ENCODE measurements around the gene DDX17. TPM values are rescaled to one million over a fixed set of nuclear protein-coding genes. Genes with fewer than 3 reads are reported as not detected.

The DDX17 gene
- 837 TPM for total RNA-seq

DNA sequence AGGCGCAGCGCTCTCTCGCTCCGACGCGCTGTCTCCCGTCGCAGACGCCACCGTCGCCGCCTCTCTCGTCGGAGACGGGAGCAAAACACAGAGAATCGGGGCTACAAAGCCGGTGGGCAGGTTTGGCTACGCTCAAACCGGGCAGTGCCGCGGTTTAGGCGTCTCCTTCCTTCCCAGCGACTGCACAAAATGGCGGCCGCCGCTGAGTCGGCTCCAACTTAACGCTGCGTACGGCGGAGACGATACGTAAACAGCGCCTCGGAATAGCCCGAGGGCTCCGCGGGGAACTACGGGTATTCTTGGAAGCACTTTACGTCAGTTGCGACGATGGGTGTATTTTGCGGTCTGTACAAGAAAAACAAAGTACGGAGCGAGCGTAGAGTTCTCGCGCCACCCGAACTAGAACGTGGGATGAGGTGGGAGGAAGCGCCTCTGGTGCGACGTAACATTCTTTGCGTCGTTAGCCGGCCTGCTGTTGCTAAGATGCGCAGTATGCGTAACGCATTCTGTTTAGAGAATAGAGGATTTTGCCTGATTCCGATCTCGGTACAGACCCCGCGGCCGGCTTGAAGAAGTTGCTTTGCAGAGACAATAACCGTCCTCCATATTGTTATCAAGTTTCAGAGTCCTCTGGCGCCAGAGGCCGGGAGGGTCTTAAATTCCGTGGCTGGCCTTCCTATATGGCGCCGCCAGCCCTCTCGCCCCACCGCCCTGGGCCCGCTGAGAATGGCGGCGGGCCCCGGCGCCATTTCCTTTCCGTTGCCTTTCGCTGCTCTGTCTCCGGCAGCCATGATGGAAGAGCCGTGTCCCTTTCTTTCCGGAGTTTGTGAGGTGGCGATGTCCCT, at the start of gene DDX17:
TSS of gene DDX17 (minus strand) at position 194 of the 845 bp plus-strand sequence.
- H3K27ac ChIP-seq: peak within 1 kb of the TSS; percentile 100
- no peaks in the 10 kb centered on the region for H3K27me3 ChIP-seq
- H3K9me3 ChIP-seq: no peaks in the 10 kb centered on the region
- peaks cover 4 to 13% of the 10 kb centered on the region in 2 donors for H3K36me3 ChIP-seq
- peak within 1 kb of the TSS; percentile 77 to 96 for H3K4me3 ChIP-seq
- DNase-seq (ENCODE audit: low spot score in 2 of 2): peak; percentile 77 to 97
- H3K4me1 ChIP-seq: peaks cover 3 to 26% of the 10 kb centered on the region in 2 donors
- TF ChIP-seq, protein P1, sequence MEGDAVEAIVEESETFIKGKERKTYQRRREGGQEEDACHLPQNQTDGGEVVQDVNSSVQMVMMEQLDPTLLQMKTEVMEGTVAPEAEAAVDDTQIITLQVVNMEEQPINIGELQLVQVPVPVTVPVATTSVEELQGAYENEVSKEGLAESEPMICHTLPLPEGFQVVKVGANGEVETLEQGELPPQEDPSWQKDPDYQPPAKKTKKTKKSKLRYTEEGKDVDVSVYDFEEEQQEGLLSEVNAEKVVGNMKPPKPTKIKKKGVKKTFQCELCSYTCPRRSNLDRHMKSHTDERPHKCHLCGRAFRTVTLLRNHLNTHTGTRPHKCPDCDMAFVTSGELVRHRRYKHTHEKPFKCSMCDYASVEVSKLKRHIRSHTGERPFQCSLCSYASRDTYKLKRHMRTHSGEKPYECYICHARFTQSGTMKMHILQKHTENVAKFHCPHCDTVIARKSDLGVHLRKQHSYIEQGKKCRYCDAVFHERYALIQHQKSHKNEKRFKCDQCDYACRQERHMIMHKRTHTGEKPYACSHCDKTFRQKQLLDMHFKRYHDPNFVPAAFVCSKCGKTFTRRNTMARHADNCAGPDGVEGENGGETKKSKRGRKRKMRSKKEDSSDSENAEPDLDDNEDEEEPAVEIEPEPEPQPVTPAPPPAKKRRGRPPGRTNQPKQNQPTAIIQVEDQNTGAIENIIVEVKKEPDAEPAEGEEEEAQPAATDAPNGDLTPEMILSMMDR (IDR thresholded peaks at IDR 0.05): no peak
- intact Hi-C loops (cut with DNase I): loop anchor here (1.0 to 10.0 kb wide), 6 partner anchors 38 to 449 kb away; partner anchors contain the start of genes CSNK1E, DMC1, GTPBP1 and JOSD1

DNA sequence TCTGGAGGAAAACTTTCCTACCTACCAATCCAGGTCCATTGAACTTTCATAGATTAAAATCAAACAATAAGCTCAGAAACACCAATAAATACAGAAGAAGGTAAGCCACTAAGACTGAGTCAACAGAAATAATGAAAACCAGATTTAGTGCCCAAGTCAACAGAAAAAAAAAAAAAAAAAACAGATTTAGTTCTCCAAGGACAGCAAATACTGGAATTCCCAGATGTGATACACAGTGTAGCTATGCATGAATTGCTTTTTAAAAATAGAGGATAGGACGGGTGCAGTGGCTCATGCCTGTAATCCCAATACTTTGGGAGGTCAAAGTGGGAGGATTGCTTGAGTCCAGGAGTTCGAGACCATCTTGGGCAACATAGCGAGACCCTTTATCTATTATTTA, 48.2 kb upstream of the DDX17 start:
- H3K27me3 ChIP-seq: no peaks in the 10 kb centered on the region
- no peak overlapping the region for H3K4me3 ChIP-seq
- TF ChIP-seq, protein P1 (IDR thresholded peaks at IDR 0.05): no peak
- DNase-seq (ENCODE audit: low spot score in 2 of 2): no peak
- no peaks in the 10 kb centered on the region for H3K9me3 ChIP-seq
- H3K4me1 ChIP-seq: no peaks in the 10 kb centered on the region
- peak overlapping the region in 1 of 2 donors; percentile 17 for H3K27ac ChIP-seq
- H3K36me3 ChIP-seq: no peaks in the 10 kb centered on the region
- intact Hi-C loops (cut with DNase I): no loop called here

DNA sequence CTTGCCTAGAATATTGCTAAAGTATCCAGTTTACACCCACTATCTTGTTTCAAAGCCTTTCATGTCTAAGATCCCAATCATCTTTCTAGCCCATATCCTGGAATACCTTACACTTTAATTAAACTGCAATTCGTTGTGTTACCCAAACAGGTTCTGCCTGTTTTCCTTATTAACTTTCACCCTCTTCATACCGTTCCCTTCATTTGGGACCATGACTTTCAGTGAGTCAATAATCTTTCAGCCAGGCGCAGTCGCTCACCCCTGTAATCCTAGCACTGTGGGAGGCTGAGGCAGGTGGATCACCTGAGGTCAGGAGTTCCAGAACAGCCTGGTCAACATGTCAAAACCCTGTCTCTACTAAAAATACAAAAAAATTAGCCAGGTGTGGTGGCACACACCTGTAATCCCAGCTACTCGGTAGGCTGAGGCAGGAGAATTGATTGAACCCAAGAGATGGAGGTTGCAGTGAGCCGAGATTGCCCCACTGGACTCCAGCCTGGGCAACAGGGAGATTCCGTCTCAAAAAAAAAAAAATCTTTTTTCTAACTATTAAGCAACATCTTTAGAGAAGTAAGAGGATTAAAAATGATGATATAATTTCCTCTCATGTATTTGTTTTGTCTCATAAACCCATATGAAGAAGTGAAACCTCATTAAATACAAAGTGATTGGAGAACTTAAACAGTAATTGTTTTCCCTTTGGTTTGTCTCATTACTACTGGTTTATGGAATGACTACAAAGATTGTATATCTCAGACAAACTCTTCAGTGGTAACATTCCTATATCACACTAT, 43.2 kb upstream of the DDX17 start:
- Histone ChIP-seq H3K36me3 (no peaks in the 10 kb centered on the region), H3K9me3 (no peaks in the 10 kb centered on the region), H3K27ac (no peak overlapping the region), H3K4me1 (no peaks in the 10 kb centered on the region), H3K4me3 (no peak overlapping the region), H3K27me3 (no peaks in the 10 kb centered on the region)
- TF ChIP-seq, protein P1 (IDR thresholded peaks at IDR 0.05): no peak
- intact Hi-C loops (cut with DNase I): no loop called here
- no peak for DNase-seq (ENCODE audit: low spot score in 2 of 2)

DNA sequence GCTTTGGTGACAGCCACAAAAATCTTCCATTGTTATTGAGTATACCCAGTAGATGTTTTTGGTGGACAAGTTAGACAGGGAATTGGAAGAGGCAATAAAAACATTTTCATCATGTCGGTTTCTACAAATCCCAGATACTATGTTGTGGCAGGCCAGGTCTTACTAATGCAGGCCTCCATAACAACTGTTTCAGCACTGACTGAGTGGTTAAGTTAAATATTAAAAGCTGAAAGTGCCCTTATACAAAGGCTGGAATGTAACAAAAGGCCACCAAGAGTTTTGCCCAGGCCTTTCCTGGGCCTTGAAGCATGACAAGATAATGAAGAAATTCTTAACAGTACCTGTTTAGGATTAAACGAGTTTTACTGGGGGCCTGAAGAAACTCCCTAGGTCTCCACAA, 34.6 kb upstream of the DDX17 start:
- intact Hi-C loops (cut with DNase I): no loop called here
- no peaks in the 10 kb centered on the region for H3K27me3 ChIP-seq
- TF ChIP-seq, protein P1 (IDR thresholded peaks at IDR 0.05): no peak

DNA sequence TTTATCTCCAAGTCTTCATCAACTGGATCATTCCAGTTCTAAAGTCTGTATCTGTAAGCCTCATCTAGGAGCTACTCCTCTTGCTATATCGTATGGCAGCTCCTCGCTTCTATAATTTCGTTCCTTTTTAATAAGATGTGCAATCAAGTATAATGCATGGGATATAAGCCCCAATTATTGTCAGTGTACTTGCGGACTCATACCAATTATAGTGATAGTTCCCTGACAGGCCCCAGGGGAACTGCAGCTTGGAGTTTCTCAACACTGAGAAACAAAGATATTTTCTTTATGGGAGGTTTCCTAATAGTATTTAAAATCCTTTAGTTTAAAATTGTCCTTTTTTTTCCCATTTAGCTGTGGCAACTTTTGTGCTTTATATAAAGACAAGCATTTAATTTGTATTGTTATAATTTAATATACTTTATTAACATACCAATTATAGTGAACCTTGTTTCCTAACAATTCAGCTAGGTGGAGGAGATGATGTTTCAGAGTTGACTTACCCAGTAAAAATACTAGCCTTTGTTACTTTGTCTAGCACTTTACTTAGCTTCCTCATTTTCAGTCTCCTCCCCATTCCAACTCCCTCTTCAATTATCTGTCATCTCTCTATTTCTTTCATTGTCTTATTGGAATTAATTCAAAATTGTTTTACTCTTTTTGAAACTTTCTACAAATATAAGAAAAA, 25.3 kb upstream of the DDX17 start:
- Histone ChIP-seq H3K4me3 (no peak overlapping the region), H3K36me3 (no peaks in the 10 kb centered on the region), H3K27me3 (no peaks in the 10 kb centered on the region), H3K27ac (peak overlapping the region in 1 of 2 donors; percentile 49), H3K9me3 (no peaks in the 10 kb centered on the region), H3K4me1 (no peaks in the 10 kb centered on the region)
- TF ChIP-seq, protein P1 (IDR thresholded peaks at IDR 0.05): no peak
- intact Hi-C loops (cut with DNase I): no loop called here
- no peak for DNase-seq (ENCODE audit: low spot score in 2 of 2)

More for the DNA sequence above, 34.6 kb upstream of the DDX17 start:
- Histone ChIP-seq H3K36me3 (no peaks in the 10 kb centered on the region), H3K4me1 (no peaks in the 10 kb centered on the region), H3K4me3 (no peak overlapping the region), H3K27ac (no peak overlapping the region), H3K9me3 (no peaks in the 10 kb centered on the region)
- DNase-seq (ENCODE audit: low spot score in 2 of 2): no peak
